NCI-H2029 treated with DMSO at 0.1 percent for 48 hours (cell line): ENCODE data around the gene ACADS.

Experiments used
- DNase-seq: peaks from one replicate; lab custom pipeline; 2025; lab: John Stamatoyannopoulos, UW

Gene ACADS, protein sequence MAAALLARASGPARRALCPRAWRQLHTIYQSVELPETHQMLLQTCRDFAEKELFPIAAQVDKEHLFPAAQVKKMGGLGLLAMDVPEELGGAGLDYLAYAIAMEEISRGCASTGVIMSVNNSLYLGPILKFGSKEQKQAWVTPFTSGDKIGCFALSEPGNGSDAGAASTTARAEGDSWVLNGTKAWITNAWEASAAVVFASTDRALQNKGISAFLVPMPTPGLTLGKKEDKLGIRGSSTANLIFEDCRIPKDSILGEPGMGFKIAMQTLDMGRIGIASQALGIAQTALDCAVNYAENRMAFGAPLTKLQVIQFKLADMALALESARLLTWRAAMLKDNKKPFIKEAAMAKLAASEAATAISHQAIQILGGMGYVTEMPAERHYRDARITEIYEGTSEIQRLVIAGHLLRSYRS

GRCh38 chr12:120725659-120726509, at the start of gene ACADS:
ACADS (plus strand) TSS chr12:120725826; CDS start chr12:120725886, 60 bp downstream.
- DNase-seq = no peak

DNA sequence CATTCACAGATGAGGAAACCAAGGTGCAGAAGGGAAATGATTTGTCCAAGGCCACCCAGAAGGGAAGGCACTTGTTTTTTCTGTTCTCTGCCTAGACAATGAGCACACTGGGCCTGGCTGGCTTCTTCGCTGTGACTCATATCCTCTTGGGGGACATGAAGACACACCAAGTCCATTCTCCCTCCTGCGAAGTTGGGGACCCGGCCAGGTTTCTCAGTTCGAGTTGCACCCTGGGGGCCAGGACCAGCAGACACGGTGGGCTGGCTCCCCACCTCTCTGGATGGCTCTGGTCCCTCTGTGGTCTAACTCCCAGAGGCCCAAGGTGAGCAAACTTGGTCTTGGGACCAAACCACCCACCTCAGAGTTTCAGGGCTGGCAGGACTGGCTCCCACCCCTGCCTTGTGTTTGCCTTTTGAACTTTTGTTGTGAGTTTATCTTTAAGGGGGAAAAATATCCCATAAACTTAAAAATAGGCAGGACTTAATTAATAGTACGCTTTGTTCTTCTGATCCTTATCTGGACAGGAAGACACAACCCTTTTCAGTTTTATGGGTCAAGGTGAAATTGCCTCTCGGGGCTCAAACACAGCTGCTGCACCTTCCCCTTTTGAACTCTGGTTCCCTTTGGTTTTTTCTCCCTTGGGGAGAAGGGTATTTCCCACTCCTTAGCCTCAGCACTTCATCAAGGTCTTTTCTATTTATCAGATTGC, 47.7 kb upstream of the ACADS start:
- no peak for DNase-seq

- DNase-seq = no peak
Observed at GRCh38 chr12:120678572-120678971, 47.1 kb upstream of the ACADS start.

- no peak for DNase-seq
Observed at GRCh38 chr12:120680165-120680738, 45.4 kb upstream of the ACADS start.

GRCh38 chr12:120684523-120684932, 41.1 kb upstream of the ACADS start:
- DNase-seq = no peak

DNA sequence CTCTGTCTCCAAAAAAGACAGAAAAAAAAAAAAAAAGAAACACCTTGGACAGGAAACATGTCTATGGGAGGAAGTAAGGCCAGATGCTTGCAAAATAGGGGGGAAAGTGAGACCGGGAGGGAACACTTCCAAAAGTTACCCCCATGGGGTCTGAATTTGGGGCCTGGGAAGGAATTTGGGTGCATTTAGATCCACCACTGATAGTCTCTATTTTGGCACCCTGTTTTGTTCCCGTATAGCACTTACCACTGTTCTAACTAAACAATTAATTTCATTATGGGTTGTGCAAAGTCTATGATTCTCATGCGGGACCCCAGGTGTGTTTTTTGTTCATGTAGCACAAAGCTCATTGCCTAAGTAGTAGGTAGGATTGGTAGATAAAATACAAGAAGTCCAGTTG, 40.1 kb upstream of the ACADS start:
- no peak for DNase-seq

DNA sequence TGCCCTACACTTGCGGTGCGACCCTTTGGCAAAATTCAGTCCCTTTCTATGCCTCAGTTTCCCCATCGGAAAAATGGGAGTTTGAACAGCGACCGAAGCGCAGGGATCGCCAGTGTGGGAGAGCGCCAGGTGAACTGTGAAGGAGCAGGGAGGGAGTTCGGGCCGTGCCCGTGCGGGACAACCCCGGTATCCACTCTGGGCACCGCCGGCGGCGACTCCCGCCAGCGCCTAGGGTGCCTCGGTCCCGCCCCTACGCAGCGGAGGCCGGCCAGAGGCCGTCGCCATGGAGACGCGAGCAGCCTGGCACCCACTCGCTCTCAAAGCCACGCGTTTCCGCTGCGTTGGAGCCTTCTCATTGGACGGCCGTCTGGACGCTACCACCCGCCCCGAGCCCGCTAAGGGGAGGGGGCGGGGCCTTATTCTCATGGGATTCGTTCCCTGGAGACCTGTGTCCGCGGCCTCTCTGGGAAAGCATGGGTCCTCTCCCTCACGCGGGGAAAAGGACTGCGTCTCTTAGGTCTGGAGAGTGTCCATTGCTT, 39.4 kb upstream of the ACADS start:
- DNase-seq = peak; percentile 94

DNA sequence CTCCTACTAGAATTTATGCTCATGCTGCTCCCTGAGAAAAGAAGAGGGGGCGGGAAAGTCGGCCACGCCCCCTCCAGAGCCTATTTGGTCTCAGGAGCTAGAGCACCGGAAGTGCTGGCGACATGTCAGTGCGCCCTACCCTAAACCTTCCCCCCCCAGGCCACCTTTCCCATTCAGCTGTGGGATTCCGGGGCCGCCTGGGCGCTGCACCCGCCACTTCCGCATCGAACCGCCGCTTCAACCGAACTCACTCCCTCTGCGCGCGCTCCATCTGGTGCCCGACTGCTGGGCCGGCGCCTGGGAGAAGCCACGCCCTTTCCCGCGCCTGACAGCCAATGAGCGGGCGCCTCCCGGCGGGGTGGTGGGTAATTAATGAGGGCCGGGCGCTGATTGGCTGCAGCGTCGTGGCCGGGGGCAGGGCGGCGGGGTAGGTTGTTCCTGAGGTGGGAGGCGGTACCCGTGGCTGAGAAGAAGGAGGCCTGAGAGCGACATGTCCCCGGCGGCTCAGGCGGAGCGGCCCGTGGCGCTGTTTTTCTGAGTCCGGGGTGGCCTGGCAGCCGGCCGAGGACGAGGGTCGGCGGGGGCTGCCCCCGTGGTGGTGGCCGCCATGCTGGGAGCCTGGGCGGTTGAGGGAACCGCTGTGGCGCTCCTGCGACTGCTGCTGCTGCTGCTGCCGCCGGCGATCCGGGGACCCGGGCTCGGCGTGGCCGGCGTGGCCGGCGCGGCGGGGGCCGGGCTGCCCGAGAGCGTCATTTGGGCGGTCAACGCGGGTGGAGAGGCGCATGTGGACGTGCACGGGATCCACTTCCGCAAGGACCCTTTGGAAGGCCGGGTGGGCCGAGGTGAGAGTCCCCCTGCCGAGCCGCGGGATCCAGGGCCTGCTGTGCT, 38.7 kb upstream of the ACADS start, which contains the start of gene MLEC:
MLEC (plus strand) TSS at position 460 of the 888 bp plus-strand sequence; CDS start at position 608, 148 bp downstream.
- DNase-seq = peak; percentile 99

GRCh38 chr12:120687578-120688289, 37.9 kb upstream of the ACADS start:
- DNase-seq = no peak

- DNase-seq = no peak
Observed at GRCh38 chr12:120688527-120689071, 37.0 kb upstream of the ACADS start.

GRCh38 chr12:120689397-120690082, 36.1 kb upstream of the ACADS start:
- no peak for DNase-seq

- no peak for DNase-seq
Observed at GRCh38 chr12:120690083-120690450, 35.6 kb upstream of the ACADS start.

DNA sequence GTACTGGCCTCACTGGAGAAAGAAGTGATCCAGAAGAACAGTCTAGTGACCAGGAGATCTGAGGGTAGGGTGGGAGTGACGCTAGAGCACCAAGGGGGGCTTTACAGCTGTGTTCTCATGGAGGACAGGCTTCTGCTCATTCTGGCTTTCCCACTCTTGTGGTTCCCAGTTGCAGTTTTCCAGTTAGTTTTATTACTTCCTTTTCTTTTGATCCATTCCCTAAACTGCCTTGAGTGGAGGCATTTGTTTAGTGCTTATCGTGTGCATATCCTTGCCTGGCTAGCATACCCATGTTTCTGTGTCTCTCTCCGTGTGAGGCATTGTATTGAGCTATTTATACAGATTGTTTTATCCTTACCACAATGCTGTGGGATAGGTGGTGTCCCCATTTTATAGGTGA, 34.6 kb upstream of the ACADS start:
- DNase-seq = no peak

GRCh38 chr12:120692524-120693033, 33.0 kb upstream of the ACADS start:
- DNase-seq = no peak

- DNase-seq = no peak
Observed at GRCh38 chr12:120693848-120694247, 31.8 kb upstream of the ACADS start.

DNA sequence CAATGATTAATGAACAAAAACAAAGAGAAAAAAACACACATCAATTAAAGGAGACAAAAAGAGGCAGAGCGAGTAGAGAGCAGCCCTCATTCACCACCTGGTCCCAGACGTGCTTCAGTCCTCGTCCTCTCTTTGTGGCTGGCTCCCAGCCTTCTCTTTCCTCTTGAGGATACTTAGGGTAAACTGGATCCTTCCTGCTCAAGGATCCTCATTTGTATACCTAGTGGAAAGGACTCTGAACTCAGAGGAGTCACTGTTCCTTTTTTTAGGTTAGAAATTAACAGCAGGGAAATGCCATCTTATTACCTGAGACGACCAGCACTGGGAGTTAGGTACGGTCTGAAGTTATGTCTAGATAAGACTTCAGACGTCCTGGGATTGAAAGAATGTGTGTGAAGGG, 29.0 kb upstream of the ACADS start:
- no peak for DNase-seq

- no peak for DNase-seq
Observed at GRCh38 chr12:120697344-120697743, 28.3 kb upstream of the ACADS start.

- DNase-seq = no peak
Observed at GRCh38 chr12:120698665-120699064, 27.0 kb upstream of the ACADS start.

GRCh38 chr12:120699553-120699952, 26.1 kb upstream of the ACADS start:
- DNase-seq = no peak
